ENCODE data around the gene NATD1. TPM values are rescaled to one million over a fixed set of nuclear protein-coding genes. Genes with fewer than 3 reads are reported as not detected.

The NATD1 gene
- total RNA-seq, 4 donors from 2014 or later = 2.4 to 5.1 (median 3.2) TPM

Small RNAs within 50 kb of the gene (small RNA-seq; reads per million reads assigned to genes)
- gene RN7SL426P = 0 reads per million in 4 donors

Other genes starting within 250 kb of the NATD1 start
- gene USP22, start 210.4 kb downstream of the NATD1 start, total RNA-seq = 10 to 100 TPM; 61.7 to 91.2 (median 78.0) TPM
- 10 to 100 TPM; 18.8 to 32.4 (median 22.3) TPM for gene DHRS7B, start 126.4 kb downstream of the NATD1 start, total RNA-seq
- gene TMEM11, start 39.2 kb downstream of the NATD1 start, total RNA-seq = 10 to 100 TPM; 17.8 to 29.0 (median 20.2) TPM
- 10 to 100 TPM; 24.1 to 53.6 (median 38.4) TPM for gene MAP2K3, start 31.3 kb upstream of the NATD1 start, total RNA-seq
- under 1 TPM in 3 of 4 donors, not detected in 1; 0.09 to 0.73 (median 0.38) TPM for gene KCNJ12, start 122.9 kb upstream of the NATD1 start, total RNA-seq